ENCODE measurements around the gene PHTF1. TPM values are rescaled to one million over a fixed set of nuclear protein-coding genes. Genes with fewer than 3 reads are reported as not detected.

Gene PHTF1
- total and polyA plus RNA-seq, 10 of the 15 experiments (the other 5 are each of a cell fraction or from before 2014, with no cell fraction given): 7.8 to 37.6 (median 24.1) TPM

GRCh38 chr1:113691184-113691583 lies 68.1 kb downstream of the PHTF1 start (continued):
- TF ChIP-seq YBX1 (IDR thresholded peaks at IDR 0.05): no peak

- no peak overlapping the region for H3K4me2 ChIP-seq (ENCODE audit: control insufficient read depth, insufficient read depth)
- WGBS (ENCODE audit: insufficient coverage, insufficient replicate concordance, low lambda C conversion rate, missing lambda C conversion rate): 94% methylated on average over 3 of the region's 3 CpGs
- H4K20me1 ChIP-seq (ENCODE audit: control insufficient read depth, insufficient read depth): no peaks in the 10 kb centered on the region
- H3K9ac ChIP-seq (ENCODE audit: control insufficient read depth, insufficient read depth, low read length): no peak overlapping the region
- no peak for FAIRE-seq
- TF ChIP-seq MTA2 (IDR thresholded peaks at IDR 0.05; ENCODE audit: low read depth): no peak
- no peak for TF ChIP-seq CUX1 (IDR thresholded peaks at IDR 0.05; ENCODE audit: insufficient replicate concordance, low read depth, low read length)
- no peak for TF ChIP-seq IKZF1 (conservative IDR thresholded peaks at IDR 0.05)
- no peak for TF ChIP-seq ASH2L (IDR thresholded peaks at IDR 0.05; ENCODE audit: borderline replicate concordance, low read depth)
- no peak for TF ChIP-seq ZZZ3 (IDR thresholded peaks at IDR 0.05; ENCODE audit: control insufficient read depth, insufficient read length, low read depth)
- no peak for TF ChIP-seq STAT3 (IDR thresholded peaks at IDR 0.05; ENCODE audit: low read depth, low read length)
- no peak for TF ChIP-seq ZNF622 (IDR thresholded peaks at IDR 0.05)
- no peaks in the 10 kb centered on the region for H3K79me2 ChIP-seq (ENCODE audit: control insufficient read depth, insufficient read depth, low read length)
- RAD21 ChIA-PET (ENCODE audit: unreplicated experiment): interaction anchor here (1.7 kb wide), 1 partner anchor 8 kb away, joined by 4 read pairs; no protein-coding TSS in a partner anchor
- no peak for ATAC-seq
- no peak overlapping the region for H3K27ac ChIP-seq (ENCODE audit: control insufficient read depth, insufficient read depth)
- H3K9me3 ChIP-seq (replicated peaks; ENCODE audit: control insufficient read depth, insufficient read depth, low read length): no peaks in the 10 kb centered on the region
- DNase-seq (ENCODE audit: low read depth, low spot score): no peak
- H3K4me3 ChIP-seq: no peak overlapping the region
- no peak overlapping the region for H2AFZ ChIP-seq (ENCODE audit: control insufficient read depth, low read depth, low read length)
- CTCF ChIA-PET: interaction anchor here (0.6 to 1.3 kb wide), 3 partner anchors 11 to 596 kb away, joined by 3 read pairs; partner anchors contain the start of gene RSBN1
- no peaks in the 10 kb centered on the region; a peak in 1 of 4 replicates for H3K36me3 ChIP-seq (ENCODE audit: control insufficient read depth in 2 of 2, insufficient read depth in 2 of 2, low read length in 1 of 2)
- H3K4me1 ChIP-seq (ENCODE audit: control insufficient read depth, insufficient read depth, low read length): no peaks in the 10 kb centered on the region
- H3K27me3 ChIP-seq (replicated peaks in 1 of 2; ENCODE audit: control insufficient read depth in 2 of 2, insufficient read depth in 2 of 2, low read length in 1 of 2): no peaks in the 10 kb centered on the region
- no TSS peak for BruUV-seq (replicated peaks)
- POLR2A ChIA-PET: interaction anchor here (0.6 kb wide), 1 partner anchor 26 kb away, joined by 5 read pairs; no protein-coding TSS in a partner anchor
- SMC1A ChIA-PET (ENCODE audit: uncharacterized antibody, unreplicated experiment): interaction anchor here (0.6 to 0.9 kb wide), 3 partner anchors 85 to 316 kb away, joined by 3 read pairs; no protein-coding TSS in a partner anchor
- intact Hi-C loops (cut with micrococcal nuclease; ENCODE audit: unreplicated experiment) (no loop called here), in situ Hi-C loops (cut with MboI) (no loop called here)
These were observed 72.2 kb downstream of the PHTF1 start for GRCh38 chr1:113686891-113687618.
